ENCODE data around the gene CTRB1.
A peak's percentile ranks its signal among the peaks of the same experiment; 100 is the strongest.

Gene CTRB1

GRCh38 chr16:75218256-75219076, at the start of gene CTRB1:
TSS of gene CTRB1 (plus strand) at chr16:75218988. CDS start at chr16:75219008, 20 bp downstream.
- Mint-ChIP-seq H3K27me3 (peaks cover 2% of the 10 kb centered on the region), H3K36me3 (no peaks in the 10 kb centered on the region), H3K9me3 (no peaks in the 10 kb centered on the region), H3K4me1 (peaks cover 10% of the 10 kb centered on the region), H3K4me3 (peak within 1 kb of the TSS; percentile 85), H3K27ac (peak within 1 kb of the TSS; percentile 49)
- ATAC-seq (ENCODE audit: low read depth): peak; percentile 53
- DNase-seq (ENCODE audit: low spot score in 2 of 2): no peak

GRCh38 chr16:75169899-75170405, 48.8 kb upstream of the CTRB1 start:
- no peak overlapping the region for H3K27ac Mint-ChIP-seq
- no peak for DNase-seq (ENCODE audit: low spot score in 2 of 2)
- no peaks in the 10 kb centered on the region for H3K27me3 Mint-ChIP-seq
- no peak for ATAC-seq (ENCODE audit: low read depth)
- no peaks in the 10 kb centered on the region for H3K4me1 Mint-ChIP-seq
- H3K4me3 Mint-ChIP-seq: no peak overlapping the region
- peaks cover 62% of the 10 kb centered on the region for H3K36me3 Mint-ChIP-seq
- peaks cover 23% of the 10 kb centered on the region for H3K9me3 Mint-ChIP-seq

- no peaks in the 10 kb centered on the region for H3K4me1 Mint-ChIP-seq
- no peaks in the 10 kb centered on the region for H3K27me3 Mint-ChIP-seq
- peaks cover 32% of the 10 kb centered on the region for H3K9me3 Mint-ChIP-seq
- H3K27ac Mint-ChIP-seq: no peak overlapping the region
- no peak overlapping the region for H3K4me3 Mint-ChIP-seq
- ATAC-seq (ENCODE audit: low read depth) (no peak), DNase-seq (ENCODE audit: low spot score in 2 of 2) (no peak)
- peaks cover 52% of the 10 kb centered on the region for H3K36me3 Mint-ChIP-seq
Observed at GRCh38 chr16:75172578-75172977, 46.2 kb upstream of the CTRB1 start.

- no peak overlapping the region for H3K27ac Mint-ChIP-seq
- DNase-seq (ENCODE audit: low spot score in 2 of 2) (no peak), ATAC-seq (ENCODE audit: low read depth) (no peak)
- H3K4me3 Mint-ChIP-seq: no peak overlapping the region
- H3K36me3 Mint-ChIP-seq: peaks cover 30% of the 10 kb centered on the region
- peaks cover 3% of the 10 kb centered on the region for H3K4me1 Mint-ChIP-seq
- H3K27me3 Mint-ChIP-seq: peaks cover 2% of the 10 kb centered on the region
- peaks cover 27% of the 10 kb centered on the region for H3K9me3 Mint-ChIP-seq
Observed at GRCh38 chr16:75175074-75175473, 43.7 kb upstream of the CTRB1 start.

- Mint-ChIP-seq H3K9me3 (peaks cover 27% of the 10 kb centered on the region), H3K27ac (no peak overlapping the region), H3K36me3 (peaks cover 23% of the 10 kb centered on the region), H3K4me3 (no peak overlapping the region), H3K4me1 (peaks cover 3% of the 10 kb centered on the region), H3K27me3 (peaks cover 2% of the 10 kb centered on the region)
- DNase-seq (ENCODE audit: low spot score in 2 of 2) (no peak), ATAC-seq (ENCODE audit: low read depth) (no peak)
Observed at GRCh38 chr16:75176926-75177325, 41.9 kb upstream of the CTRB1 start.

- peaks cover 5% of the 10 kb centered on the region for H3K36me3 Mint-ChIP-seq
- peaks cover 2% of the 10 kb centered on the region for H3K27me3 Mint-ChIP-seq
- H3K27ac Mint-ChIP-seq: no peak overlapping the region
- ATAC-seq (ENCODE audit: low read depth) (peak; percentile 56), DNase-seq (ENCODE audit: low spot score in 2 of 2) (no peak)
- peaks cover 12% of the 10 kb centered on the region for H3K9me3 Mint-ChIP-seq
- peaks cover 3% of the 10 kb centered on the region for H3K4me1 Mint-ChIP-seq
- H3K4me3 Mint-ChIP-seq: peak overlapping the region; percentile 59
Observed at GRCh38 chr16:75179208-75179607, 39.6 kb upstream of the CTRB1 start.

- Mint-ChIP-seq H3K9me3 (peaks cover 6% of the 10 kb centered on the region), H3K27ac (no peak overlapping the region), H3K4me3 (no peak overlapping the region), H3K36me3 (peaks cover 4% of the 10 kb centered on the region), H3K27me3 (peaks cover 8% of the 10 kb centered on the region), H3K4me1 (peaks cover 3% of the 10 kb centered on the region)
- ATAC-seq (ENCODE audit: low read depth) (no peak), DNase-seq (ENCODE audit: low spot score in 2 of 2) (no peak)
Observed at GRCh38 chr16:75181630-75182029, 37.2 kb upstream of the CTRB1 start.

- no peak for ATAC-seq (ENCODE audit: low read depth)
- Mint-ChIP-seq H3K4me3 (no peak overlapping the region), H3K27me3 (peaks cover 25% of the 10 kb centered on the region), H3K27ac (no peak overlapping the region), H3K9me3 (no peaks in the 10 kb centered on the region), H3K36me3 (peaks cover 3% of the 10 kb centered on the region), H3K4me1 (no peaks in the 10 kb centered on the region)
- no peak for DNase-seq (ENCODE audit: low spot score in 2 of 2)
Observed at GRCh38 chr16:75188832-75189477, 29.8 kb upstream of the CTRB1 start.

- Mint-ChIP-seq H3K4me1 (no peaks in the 10 kb centered on the region), H3K4me3 (no peak overlapping the region), H3K27me3 (peaks cover 23% of the 10 kb centered on the region), H3K9me3 (no peaks in the 10 kb centered on the region), H3K27ac (no peak overlapping the region), H3K36me3 (peaks cover 3% of the 10 kb centered on the region)
- ATAC-seq (ENCODE audit: low read depth): no peak
- no peak for DNase-seq (ENCODE audit: low spot score in 2 of 2)
Observed at GRCh38 chr16:75189638-75190245, 29.0 kb upstream of the CTRB1 start.

GRCh38 chr16:75192606-75193264, 26.1 kb upstream of the CTRB1 start:
- Mint-ChIP-seq H3K4me1 (no peaks in the 10 kb centered on the region), H3K36me3 (no peaks in the 10 kb centered on the region), H3K9me3 (no peaks in the 10 kb centered on the region), H3K27ac (no peak overlapping the region), H3K27me3 (peaks cover 27% of the 10 kb centered on the region), H3K4me3 (no peak overlapping the region)
- ATAC-seq (ENCODE audit: low read depth) (no peak), DNase-seq (ENCODE audit: low spot score in 2 of 2) (no peak)

- Mint-ChIP-seq H3K27ac (no peak overlapping the region), H3K27me3 (peaks cover 30% of the 10 kb centered on the region), H3K4me1 (no peaks in the 10 kb centered on the region), H3K4me3 (no peak overlapping the region), H3K9me3 (no peaks in the 10 kb centered on the region), H3K36me3 (no peaks in the 10 kb centered on the region)
- ATAC-seq (ENCODE audit: low read depth) (no peak), DNase-seq (ENCODE audit: low spot score in 2 of 2) (no peak)
Observed at GRCh38 chr16:75193265-75193650, 25.5 kb upstream of the CTRB1 start.

GRCh38 chr16:75193730-75194444, 24.9 kb upstream of the CTRB1 start:
- DNase-seq (ENCODE audit: low spot score in 2 of 2) (no peak), ATAC-seq (ENCODE audit: low read depth) (no peak)
- no peak overlapping the region for H3K4me3 Mint-ChIP-seq
- H3K27me3 Mint-ChIP-seq: peaks cover 27% of the 10 kb centered on the region
- no peak overlapping the region for H3K27ac Mint-ChIP-seq
- no peaks in the 10 kb centered on the region for H3K4me1 Mint-ChIP-seq
- H3K9me3 Mint-ChIP-seq: no peaks in the 10 kb centered on the region
- no peaks in the 10 kb centered on the region for H3K36me3 Mint-ChIP-seq

Measured in memory B cell (primary cell).